ENCODE data around the gene CSTPP1. TPM values are rescaled to one million over a fixed set of nuclear protein-coding genes. Genes with fewer than 3 reads are reported as not detected.

The CSTPP1 gene
- total and polyA plus RNA-seq, 2 of the 8 experiments (the other 6 are each of a cell fraction or from before 2014, with no cell fraction given): 24.2 to 28.7 TPM

DNA sequence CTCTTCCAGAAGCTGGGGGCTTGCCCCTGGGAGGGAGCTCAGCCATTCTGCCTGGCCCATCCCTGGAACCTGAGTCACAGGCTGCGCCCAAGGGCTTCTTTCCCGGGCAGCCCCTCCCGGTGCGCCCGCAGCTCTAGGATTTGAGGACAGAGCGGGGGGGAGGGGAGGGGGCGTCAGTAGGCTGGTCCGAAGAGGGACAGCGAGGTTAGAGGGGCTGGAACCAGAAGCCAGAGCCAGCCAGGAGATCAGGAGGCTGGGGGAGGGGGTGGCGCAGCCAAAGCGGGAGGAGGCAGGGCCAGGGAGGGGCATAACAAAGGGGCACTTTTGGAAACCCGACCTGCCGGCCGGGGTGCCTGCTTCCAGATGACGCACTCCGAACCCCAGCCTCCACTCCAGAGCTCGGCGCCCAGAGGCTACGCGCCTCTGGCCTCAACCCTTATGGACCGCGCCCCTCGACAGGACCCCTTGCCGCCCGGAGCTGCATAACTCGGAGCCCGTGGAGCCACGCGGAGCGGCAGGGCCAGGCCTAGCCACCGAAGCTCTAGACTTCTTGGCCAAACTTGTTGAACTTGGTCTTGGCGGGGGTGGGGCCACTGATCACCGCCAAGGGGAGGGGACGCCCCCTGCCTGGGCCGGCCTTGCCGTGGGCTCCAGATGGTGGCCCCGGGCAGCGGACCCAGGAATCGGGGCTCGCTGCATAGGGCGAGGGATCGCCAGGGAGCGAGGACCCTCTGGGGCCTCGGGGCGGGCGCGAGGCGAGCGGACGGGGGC lies 248.9 kb downstream of the CSTPP1 start (continued):
- TF ChIP-seq, protein P1, sequence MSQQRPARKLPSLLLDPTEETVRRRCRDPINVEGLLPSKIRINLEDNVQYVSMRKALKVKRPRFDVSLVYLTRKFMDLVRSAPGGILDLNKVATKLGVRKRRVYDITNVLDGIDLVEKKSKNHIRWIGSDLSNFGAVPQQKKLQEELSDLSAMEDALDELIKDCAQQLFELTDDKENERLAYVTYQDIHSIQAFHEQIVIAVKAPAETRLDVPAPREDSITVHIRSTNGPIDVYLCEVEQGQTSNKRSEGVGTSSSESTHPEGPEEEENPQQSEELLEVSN (IDR thresholded peaks at IDR 0.05): no peak; the same call in 1 of the 2 replicates
- no peak for TF ChIP-seq POU5F1 (IDR thresholded peaks at IDR 0.05; ENCODE audit: low read depth, low read length)
- TF ChIP-seq SP4 (IDR thresholded peaks at IDR 0.05; ENCODE audit: low read length): no peak
- TF ChIP-seq HDAC2 (IDR thresholded peaks at IDR 0.05; ENCODE audit: borderline replicate concordance in 1 of 2, low read depth in 2 of 2, low read length in 2 of 2): no peak
- no peak for TF ChIP-seq KDM5A (IDR thresholded peaks at IDR 0.05; ENCODE audit: low read length)
- TF ChIP-seq KDM4A (IDR thresholded peaks at IDR 0.05; ENCODE audit: low read depth, low read length, severe bottlenecking): peak; percentile 1
- TF ChIP-seq RXRA (IDR thresholded peaks at IDR 0.05; ENCODE audit: insufficient read depth, low read depth, low read length): no peak
